ENCODE measurements around the gene TMEM63B.

DNA sequence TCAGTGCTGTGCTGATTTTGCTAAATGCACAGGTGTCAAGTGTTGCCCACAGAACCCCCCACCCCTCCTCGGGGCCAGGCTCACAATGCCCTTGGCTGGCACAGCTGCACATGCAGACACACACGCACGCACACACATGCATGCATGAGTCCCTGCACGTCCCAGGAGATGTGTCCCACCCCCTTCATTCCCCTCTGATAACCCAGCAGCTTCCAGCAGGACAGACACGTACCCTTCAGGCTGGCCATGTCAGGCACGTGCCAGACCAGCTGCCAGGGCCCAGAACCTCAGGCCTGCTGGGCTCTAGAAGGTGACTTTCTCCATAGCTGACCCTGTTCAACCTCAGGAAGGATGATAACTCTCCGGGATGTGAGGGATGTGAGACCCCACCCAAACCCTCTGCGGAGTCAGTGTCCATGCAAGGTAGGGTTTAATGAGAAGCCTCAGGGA is 44.5 kb upstream of the TMEM63B start:
- TF ChIP-seq POLR2AphosphoS5 (IDR thresholded peaks at IDR 0.05; ENCODE audit: control insufficient read depth, insufficient read depth, low read depth, low read length) (no peak), PHF21A (IDR thresholded peaks at IDR 0.05; ENCODE audit: borderline replicate concordance, low read depth) (no peak), SREBF2 (CRISPR knock-in tag; IDR thresholded peaks at IDR 0.05) (no peak), FOXA1 (IDR thresholded peaks at IDR 0.05; ENCODE audit: borderline replicate concordance) (no peak)
